ENCODE measurements around the gene RGCC. TPM values are rescaled to one million over a fixed set of nuclear protein-coding genes. Genes with fewer than 3 reads are reported as not detected.

The RGCC gene
- total and polyA plus RNA-seq, 9 of the 15 experiments (the other 6 are each of a cell fraction or from before 2014, with no cell fraction given) = 0.51 to 10.4 (median 5.8) TPM

- TF ChIP-seq ZHX1 (conservative IDR thresholded peaks at IDR 0.05; ENCODE audit: low read length) (no peak), ZNF589 (CRISPR knock-in tag; IDR thresholded peaks at IDR 0.05; ENCODE audit: low read depth) (0 out of 2 replicates have a peak, but pooled peaks have one; percentile 52), ZBTB2 (IDR thresholded peaks at IDR 0.05) (peak; percentile 77), ARID3B (CRISPR knock-in tag; IDR thresholded peaks at IDR 0.05; ENCODE audit: borderline replicate concordance) (no peak), ZNF444 (CRISPR knock-in tag; IDR thresholded peaks at IDR 0.05) (no peak), HMGN3 (IDR thresholded peaks at IDR 0.05; ENCODE audit: borderline replicate concordance, extremely low read depth, insufficient read length, low read depth, low read length) (no peak), CC2D1A (IDR thresholded peaks at IDR 0.05) (peak; percentile 68; the same call in 1 of the 2 replicates), SMARCA5 (IDR thresholded peaks at IDR 0.05) (no peak), HDAC2 (IDR thresholded peaks at IDR 0.05) (peak; percentile 50; the same call in 1 of the 2 replicates), ELF1 (tag; IDR thresholded peaks at IDR 0.05) (no peak), ZNF586 (CRISPR knock-in tag; conservative IDR thresholded peaks at IDR 0.05) (no peak), ASH1L (IDR thresholded peaks at IDR 0.05; ENCODE audit: borderline replicate concordance, low read depth, partially characterized antibody) (no peak), FOS (IDR thresholded peaks at IDR 0.05; ENCODE audit: extremely low read depth, insufficient read length) (no peak)
- TF ChIP-seq, protein P1, sequence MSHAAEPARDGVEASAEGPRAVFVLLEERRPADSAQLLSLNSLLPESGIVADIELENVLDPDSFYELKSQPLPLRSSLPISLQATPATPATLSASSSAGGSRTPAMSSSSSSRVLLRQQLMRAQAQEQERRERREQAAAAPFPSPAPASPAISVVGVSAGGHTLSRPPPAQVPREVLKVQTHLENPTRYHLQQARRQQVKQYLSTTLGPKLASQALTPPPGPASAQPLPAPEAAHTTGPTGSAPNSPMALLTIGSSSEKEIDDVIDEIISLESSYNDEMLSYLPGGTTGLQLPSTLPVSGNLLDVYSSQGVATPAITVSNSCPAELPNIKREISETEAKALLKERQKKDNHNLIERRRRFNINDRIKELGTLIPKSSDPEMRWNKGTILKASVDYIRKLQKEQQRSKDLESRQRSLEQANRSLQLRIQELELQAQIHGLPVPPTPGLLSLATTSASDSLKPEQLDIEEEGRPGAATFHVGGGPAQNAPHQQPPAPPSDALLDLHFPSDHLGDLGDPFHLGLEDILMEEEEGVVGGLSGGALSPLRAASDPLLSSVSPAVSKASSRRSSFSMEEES (CRISPR knock-in tag; IDR thresholded peaks at IDR 0.05) = no peak
- TF ChIP-seq, protein P2, sequence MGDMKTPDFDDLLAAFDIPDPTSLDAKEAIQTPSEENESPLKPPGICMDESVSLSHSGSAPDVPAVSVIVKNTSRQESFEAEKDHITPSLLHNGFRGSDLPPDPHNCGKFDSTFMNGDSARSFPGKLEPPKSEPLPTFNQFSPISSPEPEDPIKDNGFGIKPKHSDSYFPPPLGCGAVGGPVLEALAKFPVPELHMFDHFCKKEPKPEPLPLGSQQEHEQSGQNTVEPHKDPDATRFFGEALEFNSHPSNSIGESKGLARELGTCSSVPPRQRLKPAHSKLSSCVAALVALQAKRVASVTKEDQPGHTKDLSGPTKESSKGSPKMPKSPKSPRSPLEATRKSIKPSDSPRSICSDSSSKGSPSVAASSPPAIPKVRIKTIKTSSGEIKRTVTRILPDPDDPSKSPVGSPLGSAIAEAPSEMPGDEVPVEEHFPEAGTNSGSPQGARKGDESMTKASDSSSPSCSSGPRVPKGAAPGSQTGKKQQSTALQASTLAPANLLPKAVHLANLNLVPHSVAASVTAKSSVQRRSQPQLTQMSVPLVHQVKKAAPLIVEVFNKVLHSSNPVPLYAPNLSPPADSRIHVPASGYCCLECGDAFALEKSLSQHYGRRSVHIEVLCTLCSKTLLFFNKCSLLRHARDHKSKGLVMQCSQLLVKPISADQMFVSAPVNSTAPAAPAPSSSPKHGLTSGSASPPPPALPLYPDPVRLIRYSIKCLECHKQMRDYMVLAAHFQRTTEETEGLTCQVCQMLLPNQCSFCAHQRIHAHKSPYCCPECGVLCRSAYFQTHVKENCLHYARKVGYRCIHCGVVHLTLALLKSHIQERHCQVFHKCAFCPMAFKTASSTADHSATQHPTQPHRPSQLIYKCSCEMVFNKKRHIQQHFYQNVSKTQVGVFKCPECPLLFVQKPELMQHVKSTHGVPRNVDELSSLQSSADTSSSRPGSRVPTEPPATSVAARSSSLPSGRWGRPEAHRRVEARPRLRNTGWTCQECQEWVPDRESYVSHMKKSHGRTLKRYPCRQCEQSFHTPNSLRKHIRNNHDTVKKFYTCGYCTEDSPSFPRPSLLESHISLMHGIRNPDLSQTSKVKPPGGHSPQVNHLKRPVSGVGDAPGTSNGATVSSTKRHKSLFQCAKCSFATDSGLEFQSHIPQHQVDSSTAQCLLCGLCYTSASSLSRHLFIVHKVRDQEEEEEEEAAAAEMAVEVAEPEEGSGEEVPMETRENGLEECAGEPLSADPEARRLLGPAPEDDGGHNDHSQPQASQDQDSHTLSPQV (IDR thresholded peaks at IDR 0.05) = peak; percentile 90
These were observed 6.7 kb downstream of the RGCC start (continued) for GRCh38 chr13:41463838-41464602.

All from K562 (cell line).